Cardiac fibroblast (primary cell): ENCODE data around the gene ABCC9.

Experiments used
- DNase-seq, 2 donors: peaks; one replicate each; pipeline versions ENCODE4 v3.0.0 to v3.0.0-alpha.2; 2010; ENCODE audit warnings: low read depth in 2 of 2
- H3K4me3 ChIP-seq, 2 donors: replicated peaks in 1 of 2; 1 replicate in 1 of 2; 2 replicates in 1 of 2; pipeline ENCODE4 v1.5.1; 2011; ENCODE audit warnings: low read depth in 2 of 2, low read length in 2 of 2, mild to moderate bottlenecking in 2 of 2, moderate library complexity in 1 of 2
- TF ChIP-seq, protein P1 (sequence below): IDR thresholded peaks from one replicate; pipeline ENCODE4 v1.5.1; 2011; ENCODE audit warnings: low read depth, mild to moderate bottlenecking, low read length, inconsistent platforms

ABCC9 gene

DNA sequence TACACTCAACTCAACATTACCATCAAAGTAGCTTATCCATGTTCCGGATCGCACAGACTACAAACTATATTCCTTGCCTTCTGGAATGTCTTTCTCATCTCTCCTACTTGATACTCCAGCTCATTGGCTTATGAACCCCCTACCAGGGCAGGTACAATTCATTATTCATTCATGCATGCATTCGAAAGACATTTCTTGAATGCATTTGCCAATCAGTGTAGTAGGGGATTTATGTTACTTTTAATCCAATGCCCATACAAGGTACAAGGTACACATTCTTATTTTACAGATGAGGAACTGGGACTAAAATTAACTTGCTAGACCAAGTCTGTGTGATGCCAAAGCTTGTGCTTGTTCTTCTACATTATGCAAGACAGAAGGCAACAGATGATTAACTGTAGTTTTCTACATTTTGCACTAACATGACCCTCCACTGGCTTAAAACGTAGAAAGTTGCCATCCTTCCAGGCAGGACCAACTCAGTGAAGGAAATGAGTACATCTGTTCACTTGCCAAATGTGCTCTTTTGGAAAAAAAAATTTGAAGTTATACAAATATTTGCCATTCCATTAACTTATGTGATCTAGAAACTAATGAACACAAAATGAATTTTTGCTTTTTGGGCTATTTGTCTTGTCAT is 113.0 kb downstream of the ABCC9 start:
- TF ChIP-seq, protein P1, sequence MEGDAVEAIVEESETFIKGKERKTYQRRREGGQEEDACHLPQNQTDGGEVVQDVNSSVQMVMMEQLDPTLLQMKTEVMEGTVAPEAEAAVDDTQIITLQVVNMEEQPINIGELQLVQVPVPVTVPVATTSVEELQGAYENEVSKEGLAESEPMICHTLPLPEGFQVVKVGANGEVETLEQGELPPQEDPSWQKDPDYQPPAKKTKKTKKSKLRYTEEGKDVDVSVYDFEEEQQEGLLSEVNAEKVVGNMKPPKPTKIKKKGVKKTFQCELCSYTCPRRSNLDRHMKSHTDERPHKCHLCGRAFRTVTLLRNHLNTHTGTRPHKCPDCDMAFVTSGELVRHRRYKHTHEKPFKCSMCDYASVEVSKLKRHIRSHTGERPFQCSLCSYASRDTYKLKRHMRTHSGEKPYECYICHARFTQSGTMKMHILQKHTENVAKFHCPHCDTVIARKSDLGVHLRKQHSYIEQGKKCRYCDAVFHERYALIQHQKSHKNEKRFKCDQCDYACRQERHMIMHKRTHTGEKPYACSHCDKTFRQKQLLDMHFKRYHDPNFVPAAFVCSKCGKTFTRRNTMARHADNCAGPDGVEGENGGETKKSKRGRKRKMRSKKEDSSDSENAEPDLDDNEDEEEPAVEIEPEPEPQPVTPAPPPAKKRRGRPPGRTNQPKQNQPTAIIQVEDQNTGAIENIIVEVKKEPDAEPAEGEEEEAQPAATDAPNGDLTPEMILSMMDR: no peak
- no peak overlapping the region for H3K4me3 ChIP-seq
- peak; percentile 19 to 62 for DNase-seq

DNA sequence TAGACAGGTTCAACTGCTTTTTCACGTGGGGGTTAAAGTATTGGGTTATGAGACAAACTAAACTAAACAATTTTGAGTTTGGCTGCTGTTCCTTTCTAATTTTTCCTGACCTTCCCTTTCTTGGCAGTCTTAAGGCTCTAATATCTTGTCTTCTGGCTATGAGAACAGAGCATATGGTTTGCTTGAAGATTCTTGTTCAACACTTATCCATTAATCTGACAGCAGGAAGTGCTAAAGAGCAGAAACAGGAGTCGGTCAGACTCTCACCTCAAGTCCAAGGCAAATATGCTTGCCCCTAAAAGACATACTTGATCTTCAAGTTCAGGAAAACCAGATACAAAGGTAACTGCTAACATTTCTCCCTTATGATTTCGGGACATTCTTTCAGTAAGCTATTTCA is 114.1 kb downstream of the ABCC9 start:
- no peak for DNase-seq
- TF ChIP-seq, protein P1: no peak
- no peak overlapping the region for H3K4me3 ChIP-seq

- no peak overlapping the region for H3K4me3 ChIP-seq
- TF ChIP-seq, protein P1: no peak
- DNase-seq: no peak
These were observed 114.7 kb downstream of the ABCC9 start for GRCh38 chr12:21826618-21826910.

- H3K4me3 ChIP-seq: no peak overlapping the region
- no peak for DNase-seq
- TF ChIP-seq, protein P1: no peak
These were observed 115.2 kb downstream of the ABCC9 start for GRCh38 chr12:21825886-21826617.

DNA sequence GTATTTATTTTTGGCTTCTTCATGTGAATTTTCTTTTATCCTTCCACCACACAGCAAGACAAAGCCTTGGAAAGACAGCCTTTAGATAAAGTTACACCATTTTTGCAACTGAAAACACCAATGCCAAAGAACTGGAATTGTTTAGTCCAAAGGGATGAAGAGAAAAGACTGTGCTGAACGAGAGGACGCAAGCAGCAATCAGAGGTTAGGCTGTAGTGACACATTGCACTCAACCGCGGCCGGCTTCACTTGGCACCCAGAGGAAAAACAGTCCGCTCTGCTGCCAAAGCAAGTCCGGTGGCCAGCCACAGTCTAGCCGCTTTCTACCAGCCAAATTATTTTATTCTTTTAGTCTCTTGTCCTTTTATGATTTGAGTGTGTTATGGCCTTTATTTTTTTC is 117.6 kb downstream of the ABCC9 start:
- no peak overlapping the region for H3K4me3 ChIP-seq
- TF ChIP-seq, protein P1: no peak
- DNase-seq: peak in 1 of 2 donors; percentile 18

- TF ChIP-seq, protein P1: no peak
- no peak overlapping the region for H3K4me3 ChIP-seq
- peak in 1 of 2 donors; percentile 5 for DNase-seq
These were observed 121.5 kb downstream of the ABCC9 start for GRCh38 chr12:21819678-21820077.
